SH-SY5Y (cell line): ENCODE measurements around the gene LOXL1.

Source experiments
- GATA2 ChIP-seq: IDR thresholded peaks from 2 replicates; pipeline ENCODE4 v1.6.1; 2011; ENCODE audit warnings: mild to moderate bottlenecking, low read depth, low read length
- GATA3 ChIP-seq: IDR thresholded peaks from 2 replicates; pipeline ENCODE4 v1.6.1; 2011; ENCODE audit warnings: low read depth, mild to moderate bottlenecking, low read length, moderate library complexity

Gene LOXL1

DNA sequence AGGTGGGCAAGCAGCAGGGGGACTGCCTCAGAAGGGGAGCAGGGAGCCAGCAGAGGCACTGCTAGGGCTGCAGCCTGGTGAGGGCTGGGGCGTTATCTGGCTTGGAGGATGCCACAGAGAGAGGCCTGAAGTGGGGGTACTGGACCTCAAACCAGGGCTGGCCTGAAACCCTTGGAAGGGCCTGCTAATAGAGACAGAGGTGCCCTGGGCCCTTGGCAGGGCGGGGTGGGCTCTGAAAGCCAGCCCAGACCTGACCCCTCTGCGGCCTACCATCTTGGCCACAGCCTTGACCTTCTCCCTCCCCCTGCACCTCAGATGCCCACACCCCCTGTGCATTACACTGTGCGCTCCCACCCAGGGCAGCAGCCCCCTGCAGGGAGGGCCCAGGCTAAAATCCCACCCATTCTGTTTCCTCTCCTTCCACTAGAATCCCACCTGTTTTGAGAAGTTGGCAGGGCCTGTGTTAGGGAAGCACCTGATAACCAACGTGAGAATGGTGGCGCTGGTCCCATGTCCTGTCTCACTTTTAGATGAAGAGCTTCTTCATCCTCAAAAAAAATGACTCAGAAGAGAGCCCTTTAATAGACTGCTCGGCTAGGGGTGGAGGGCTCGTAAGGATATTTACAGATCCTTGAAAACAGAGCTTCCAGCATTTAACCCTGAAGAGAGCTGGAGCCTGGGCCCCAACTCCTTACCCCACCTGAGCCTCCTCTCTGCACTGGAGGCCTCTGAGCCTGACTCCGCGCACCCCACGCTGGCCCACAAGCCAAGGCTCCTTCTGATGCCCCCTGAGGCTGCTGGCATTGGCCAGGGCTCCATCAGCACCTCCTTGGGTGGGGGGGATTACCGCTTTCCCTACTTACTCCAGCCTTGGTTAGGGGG is 29.8 kb downstream of the LOXL1 start:
- TF ChIP-seq GATA3 (no peak), GATA2 (no peak)

DNA sequence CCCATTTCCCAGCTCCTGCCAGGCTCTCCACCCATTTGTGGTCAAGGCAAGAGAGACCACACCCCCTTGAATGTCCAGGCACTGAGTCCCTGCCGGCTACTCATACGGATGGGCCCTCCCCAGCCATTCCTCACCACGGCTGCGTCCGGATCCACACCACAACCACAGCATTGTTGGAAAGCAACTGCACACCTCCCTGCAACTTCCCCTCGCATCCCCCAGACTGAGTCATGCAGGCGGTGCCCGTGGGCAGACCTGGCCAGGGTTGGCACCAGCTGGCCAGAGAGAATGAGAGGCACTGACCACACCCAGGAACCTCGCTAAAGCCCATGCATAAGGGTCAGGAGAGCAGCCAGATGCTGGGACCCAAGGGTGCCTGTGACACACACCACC is 30.5 kb downstream of the LOXL1 start:
- TF ChIP-seq GATA2 (no peak), GATA3 (no peak)

DNA sequence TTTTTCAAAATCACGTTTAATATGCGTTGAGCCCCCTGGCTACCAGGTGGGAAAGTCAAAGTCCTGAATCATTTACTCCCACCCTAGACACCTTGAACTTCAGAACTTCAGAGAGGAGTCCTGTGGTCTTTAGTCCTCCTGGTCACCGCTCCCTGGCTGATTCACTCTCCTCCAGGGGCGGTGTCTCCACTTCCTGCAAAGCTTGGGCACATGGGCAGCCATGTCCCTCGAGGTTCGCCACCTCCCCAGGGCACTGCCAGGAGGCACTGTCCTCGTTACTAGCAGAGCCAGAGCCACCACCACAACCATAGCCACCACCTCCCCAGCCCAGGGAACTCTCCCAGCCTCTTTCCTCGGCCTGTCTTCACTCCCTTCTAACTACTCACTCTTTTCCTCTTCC is 31.0 kb downstream of the LOXL1 start:
- TF ChIP-seq GATA3: no peak
- TF ChIP-seq GATA2: no peak

DNA sequence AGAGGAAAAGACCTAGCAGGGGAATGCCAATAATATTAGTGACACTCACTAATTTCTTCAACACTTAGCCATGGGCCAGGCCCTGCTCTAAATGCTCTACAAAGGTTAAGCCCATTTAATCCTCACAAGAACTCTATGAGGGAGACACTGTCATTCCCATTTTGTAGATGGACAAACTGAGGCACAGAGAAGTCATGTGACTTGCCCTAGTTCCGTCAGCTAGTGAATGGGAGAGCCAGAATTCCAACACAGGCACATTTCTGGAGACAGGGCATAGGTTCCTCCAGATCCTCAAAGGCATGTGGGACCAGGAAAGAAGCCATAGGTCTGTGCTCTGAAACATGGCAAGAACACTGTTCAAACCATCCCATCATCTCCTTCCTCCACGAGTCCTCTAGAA is 31.5 kb downstream of the LOXL1 start:
- no peak for TF ChIP-seq GATA3
- TF ChIP-seq GATA2: no peak

- TF ChIP-seq GATA3: no peak
- no peak for TF ChIP-seq GATA2
These were observed 32.8 kb downstream of the LOXL1 start for GRCh38 chr15:73959012-73959581.

GRCh38 chr15:73959801-73960200 is 33.5 kb downstream of the LOXL1 start:
- TF ChIP-seq GATA2: no peak

- TF ChIP-seq GATA3 (no peak), GATA2 (no peak)
These were observed 36.2 kb downstream of the LOXL1 start for GRCh38 chr15:73962433-73962832.

DNA sequence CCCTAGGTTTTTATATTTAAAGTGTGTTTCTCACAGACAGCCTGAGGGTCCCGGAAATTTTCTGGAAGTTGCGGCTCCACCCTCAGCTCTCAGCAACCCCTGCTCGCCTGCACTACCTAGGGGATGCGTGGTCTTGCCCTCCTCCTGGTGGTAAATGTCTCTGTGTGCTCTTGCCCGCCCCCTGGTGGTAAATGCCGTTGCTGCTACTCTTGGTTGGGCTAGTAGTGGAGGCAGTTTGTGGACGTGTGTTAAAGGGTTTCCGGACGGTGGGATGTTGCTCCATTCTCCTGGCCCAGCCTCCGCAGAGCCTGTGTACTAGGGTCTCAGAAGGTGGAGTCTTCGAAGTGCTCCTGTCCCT is 38.5 kb downstream of the LOXL1 start:
- TF ChIP-seq GATA2 (no peak), GATA3 (no peak)

GRCh38 chr15:73965094-73965757 is 39.0 kb downstream of the LOXL1 start:
- TF ChIP-seq GATA3: no peak
- TF ChIP-seq GATA2: no peak

- TF ChIP-seq GATA3 (no peak), GATA2 (no peak)
These were observed 39.5 kb downstream of the LOXL1 start for GRCh38 chr15:73965758-73966113.

DNA sequence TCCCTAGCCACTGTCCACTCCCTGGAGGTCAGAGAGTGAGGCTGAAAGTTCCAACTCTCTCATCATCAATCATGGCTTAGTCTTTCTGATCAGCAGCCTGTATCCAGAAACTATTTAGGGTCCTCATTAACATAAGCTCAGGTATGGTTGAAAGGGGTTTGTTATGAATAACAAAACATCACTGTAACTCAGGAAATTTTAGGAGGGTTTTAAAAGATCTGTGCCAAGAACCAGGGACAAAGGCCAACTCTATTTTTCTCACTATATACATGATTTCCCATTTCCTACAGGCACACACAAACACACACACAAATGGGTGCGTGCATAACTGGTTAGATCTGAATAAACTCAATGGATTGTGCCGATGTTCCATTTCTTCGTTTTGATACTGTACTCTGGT is 42.2 kb downstream of the LOXL1 start:
- TF ChIP-seq GATA3 (no peak), GATA2 (no peak)

- TF ChIP-seq GATA2 (peak; percentile 48; the same call in 1 of the 2 replicates), GATA3 (peak; percentile 20; the same call in 1 of the 2 replicates)
These were observed 43.0 kb downstream of the LOXL1 start for GRCh38 chr15:73969151-73969759.

GRCh38 chr15:73972984-73973682 is 46.9 kb downstream of the LOXL1 start:
- TF ChIP-seq GATA2: no peak
- no peak for TF ChIP-seq GATA3

DNA sequence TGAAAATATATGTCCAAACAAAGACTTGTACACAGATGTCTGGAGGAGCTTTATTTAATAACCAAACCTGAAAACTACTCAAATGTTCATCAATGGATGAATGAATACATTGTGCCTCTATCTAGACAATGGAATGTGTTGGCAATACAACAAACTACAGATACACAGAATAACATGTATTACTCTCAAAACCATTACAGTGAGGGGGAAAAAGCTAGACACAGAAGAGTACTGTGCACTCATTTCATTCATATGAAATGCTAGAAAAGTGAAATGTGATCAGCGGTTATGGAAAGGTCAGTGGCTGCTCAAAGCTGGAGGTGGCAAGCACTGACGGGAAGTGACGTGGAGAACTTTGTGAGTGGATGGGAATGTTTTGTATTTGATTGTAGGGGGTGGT is 52.6 kb downstream of the LOXL1 start:
- TF ChIP-seq GATA3: no peak
- no peak for TF ChIP-seq GATA2

- no peak for TF ChIP-seq GATA2
- TF ChIP-seq GATA3: no peak
These were observed 53.4 kb downstream of the LOXL1 start for GRCh38 chr15:73979636-73980035.
